Endothelial cell of umbilical vein (primary cell): ENCODE results near the gene BPGM.
"Not testable (repeated sequence)": the region's sequence is repeated elsewhere in the genome, so short reads cannot be mapped to it uniquely, and the experiment has no call there.

Source experiments
- CTCF ChIP-seq, 2 donors: IDR thresholded peaks; 1 replicate in 1 of 2; 2 replicates in 1 of 2; pipeline ENCODE4 v1.5.1; 2011; ENCODE audit warnings: low read length in 2 of 2, mild to moderate bottlenecking in 2 of 2, moderate library complexity in 2 of 2, control low read depth in 1 of 2, inconsistent platforms in 1 of 2, low read depth in 1 of 2; ENCODE audit not compliant: insufficient read depth in 1 of 2; ENCODE audit errors: extremely low read depth in 1 of 2
- EZH2 ChIP-seq: IDR thresholded peaks from 2 replicates; pipeline ENCODE4 v1.6.1; 2012; ENCODE audit warnings: borderline replicate concordance, low read depth, mild to moderate bottlenecking, moderate library complexity, low read length, inconsistent platforms; ENCODE audit not compliant: severe bottlenecking
- FOS ChIP-seq: IDR thresholded peaks from 2 replicates; pipeline ENCODE4 v1.6.1; 2011; ENCODE audit warnings: mild to moderate bottlenecking, low read length, moderate library complexity, borderline replicate concordance; ENCODE audit not compliant: insufficient read depth
- JUN ChIP-seq: IDR thresholded peaks from 2 replicates; pipeline ENCODE4 v1.6.1; 2011; ENCODE audit warnings: borderline replicate concordance, low read depth; ENCODE audit not compliant: insufficient read length, insufficient read depth
- MAX ChIP-seq: IDR thresholded peaks from 2 replicates; pipeline ENCODE4 v1.6.1; 2011; ENCODE audit not compliant: insufficient read depth, insufficient read length
- POLR2A ChIP-seq: IDR thresholded peaks from 2 replicates; pipeline ENCODE4 v1.6.1; 2012; ENCODE audit warnings: low read depth, mild to moderate bottlenecking, control low read depth, low read length
- POLR2AphosphoS5 ChIP-seq: IDR thresholded peaks from 2 replicates; pipeline ENCODE4 v1.6.1; 2012; ENCODE audit warnings: low read depth, mild to moderate bottlenecking, control low read depth, low read length, moderate library complexity; ENCODE audit not compliant: insufficient read depth

- TF ChIP-seq CTCF (IDR thresholded peaks at IDR 0.05; ENCODE audit: extremely low read depth in 1 of 2, insufficient read depth in 1 of 2, low read depth in 1 of 2, low read length in 2 of 2); POLR2A; EZH2; FOS; MAX; POLR2AphosphoS5; JUN: not testable (repeated sequence)
These were observed 18.4 kb downstream of the BPGM start for GRCh38 chr7:134665045-134665444.
